WTC11 (cell line): Measurements from ENCODE around the gene TRIB2.

ENCODE experiments used
- AR ChIP-seq: fragments of 250-450 bp; sonication (Bioruptor Pico); IDR thresholded peaks from 2 replicates; pipeline ENCODE4 v1.9.0; 2021; ENCODE audit warnings: mild to moderate bottlenecking
- CBFB ChIP-seq: sonication (generic); formaldehyde crosslinking; IDR thresholded peaks from 2 replicates; pipeline ENCODE4 v1.8.1; 2022; ENCODE audit warnings: mild to moderate bottlenecking, low read depth, missing genetic modification reagents
- CREB1 ChIP-seq: sonication (generic); formaldehyde crosslinking; IDR thresholded peaks from 2 replicates; pipeline ENCODE4 v1.8.0; 2023; ENCODE audit warnings: mild to moderate bottlenecking, missing genetic modification reagents
- CREM ChIP-seq: sonication (generic); formaldehyde crosslinking; IDR thresholded peaks from 2 replicates; pipeline ENCODE4 v1.8.1; 2022; ENCODE audit warnings: mild to moderate bottlenecking, missing genetic modification reagents, moderate library complexity
- CTCF ChIP-seq: fragments of 200-600 bp; IDR thresholded peaks from 2 replicates; pipeline ENCODE4 v1.8.0; 2022; ENCODE audit warnings: antibody characterized with exemption
- FOXP1 ChIP-seq: sonication (generic); formaldehyde crosslinking; IDR thresholded peaks from 2 replicates; pipeline ENCODE4 v1.8.0; 2022; ENCODE audit warnings: missing genetic modification reagents, mild to moderate bottlenecking, moderate library complexity, borderline replicate concordance
- PRDM15 ChIP-seq: sonication (generic); formaldehyde crosslinking; IDR thresholded peaks from 2 replicates; pipeline ENCODE4 v1.8.0; 2022; ENCODE audit warnings: missing genetic modification reagents
- STAT6 ChIP-seq: sonication (generic); formaldehyde crosslinking; conservative IDR thresholded peaks from 2 replicates; pipeline ENCODE4 v1.8.1; 2023; ENCODE audit warnings: mild to moderate bottlenecking, low read depth, missing genetic modification reagents, moderate library complexity
- TEAD1 ChIP-seq: sonication (generic); formaldehyde crosslinking; IDR thresholded peaks from 2 replicates; pipeline ENCODE4 v1.8.0; 2022; ENCODE audit warnings: mild to moderate bottlenecking, missing genetic modification reagents
- USF1 ChIP-seq: sonication (generic); formaldehyde crosslinking; IDR thresholded peaks from 2 replicates; pipeline ENCODE4 v1.8.0; 2022; ENCODE audit warnings: mild to moderate bottlenecking, missing genetic modification reagents
- TF ChIP-seq, protein P1 (sequence below): sonication (generic); formaldehyde crosslinking; IDR thresholded peaks from 2 replicates; pipeline ENCODE4 v1.8.1; 2022; ENCODE audit warnings: low read depth, missing genetic modification reagents, borderline replicate concordance
- TF ChIP-seq, protein P2 (sequence below): sonication (generic); formaldehyde crosslinking; conservative IDR thresholded peaks from 2 replicates; pipeline ENCODE4 v1.8.1; 2022; ENCODE audit warnings: mild to moderate bottlenecking, missing genetic modification reagents
- TF ChIP-seq, protein P3 (sequence below): sonication (generic); formaldehyde crosslinking; IDR thresholded peaks from 2 replicates; pipeline ENCODE4 v1.8.1; 2023; ENCODE audit warnings: mild to moderate bottlenecking, moderate library complexity, missing genetic modification reagents
- TF ChIP-seq, protein P4 (sequence below): sonication (generic); formaldehyde crosslinking; IDR thresholded peaks from 2 replicates; pipeline ENCODE4 v1.8.1; 2022; ENCODE audit warnings: missing genetic modification reagents, borderline replicate concordance

- TF ChIP-seq CREB1 (CRISPR knock-in tag) = no peak
- no peak for TF ChIP-seq PRDM15 (CRISPR knock-in tag)
- no peak for TF ChIP-seq CTCF
- TF ChIP-seq, protein P1, sequence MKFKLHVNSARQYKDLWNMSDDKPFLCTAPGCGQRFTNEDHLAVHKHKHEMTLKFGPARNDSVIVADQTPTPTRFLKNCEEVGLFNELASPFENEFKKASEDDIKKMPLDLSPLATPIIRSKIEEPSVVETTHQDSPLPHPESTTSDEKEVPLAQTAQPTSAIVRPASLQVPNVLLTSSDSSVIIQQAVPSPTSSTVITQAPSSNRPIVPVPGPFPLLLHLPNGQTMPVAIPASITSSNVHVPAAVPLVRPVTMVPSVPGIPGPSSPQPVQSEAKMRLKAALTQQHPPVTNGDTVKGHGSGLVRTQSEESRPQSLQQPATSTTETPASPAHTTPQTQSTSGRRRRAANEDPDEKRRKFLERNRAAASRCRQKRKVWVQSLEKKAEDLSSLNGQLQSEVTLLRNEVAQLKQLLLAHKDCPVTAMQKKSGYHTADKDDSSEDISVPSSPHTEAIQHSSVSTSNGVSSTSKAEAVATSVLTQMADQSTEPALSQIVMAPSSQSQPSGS (CRISPR knock-in tag) = no peak
- TF ChIP-seq TEAD1 (CRISPR knock-in tag) = no peak
- TF ChIP-seq, protein P2, sequence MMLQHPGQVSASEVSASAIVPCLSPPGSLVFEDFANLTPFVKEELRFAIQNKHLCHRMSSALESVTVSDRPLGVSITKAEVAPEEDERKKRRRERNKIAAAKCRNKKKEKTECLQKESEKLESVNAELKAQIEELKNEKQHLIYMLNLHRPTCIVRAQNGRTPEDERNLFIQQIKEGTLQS (CRISPR knock-in tag) = no peak
- TF ChIP-seq AR (CRISPR knock-in tag) = no peak
- TF ChIP-seq CBFB (CRISPR knock-in tag) = no peak
- TF ChIP-seq, protein P3, sequence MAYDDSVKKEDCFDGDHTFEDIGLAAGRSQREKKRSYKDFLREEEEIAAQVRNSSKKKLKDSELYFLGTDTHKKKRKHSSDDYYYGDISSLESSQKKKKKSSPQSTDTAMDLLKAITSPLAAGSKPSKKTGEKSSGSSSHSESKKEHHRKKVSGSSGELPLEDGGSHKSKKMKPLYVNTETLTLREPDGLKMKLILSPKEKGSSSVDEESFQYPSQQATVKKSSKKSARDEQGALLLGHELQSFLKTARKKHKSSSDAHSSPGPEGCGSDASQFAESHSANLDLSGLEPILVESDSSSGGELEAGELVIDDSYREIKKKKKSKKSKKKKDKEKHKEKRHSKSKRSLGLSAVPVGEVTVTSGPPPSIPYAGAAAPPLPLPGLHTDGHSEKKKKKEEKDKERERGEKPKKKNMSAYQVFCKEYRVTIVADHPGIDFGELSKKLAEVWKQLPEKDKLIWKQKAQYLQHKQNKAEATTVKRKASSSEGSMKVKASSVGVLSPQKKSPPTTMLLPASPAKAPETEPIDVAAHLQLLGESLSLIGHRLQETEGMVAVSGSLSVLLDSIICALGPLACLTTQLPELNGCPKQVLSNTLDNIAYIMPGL (CRISPR knock-in tag) = no peak
- TF ChIP-seq, protein P4, sequence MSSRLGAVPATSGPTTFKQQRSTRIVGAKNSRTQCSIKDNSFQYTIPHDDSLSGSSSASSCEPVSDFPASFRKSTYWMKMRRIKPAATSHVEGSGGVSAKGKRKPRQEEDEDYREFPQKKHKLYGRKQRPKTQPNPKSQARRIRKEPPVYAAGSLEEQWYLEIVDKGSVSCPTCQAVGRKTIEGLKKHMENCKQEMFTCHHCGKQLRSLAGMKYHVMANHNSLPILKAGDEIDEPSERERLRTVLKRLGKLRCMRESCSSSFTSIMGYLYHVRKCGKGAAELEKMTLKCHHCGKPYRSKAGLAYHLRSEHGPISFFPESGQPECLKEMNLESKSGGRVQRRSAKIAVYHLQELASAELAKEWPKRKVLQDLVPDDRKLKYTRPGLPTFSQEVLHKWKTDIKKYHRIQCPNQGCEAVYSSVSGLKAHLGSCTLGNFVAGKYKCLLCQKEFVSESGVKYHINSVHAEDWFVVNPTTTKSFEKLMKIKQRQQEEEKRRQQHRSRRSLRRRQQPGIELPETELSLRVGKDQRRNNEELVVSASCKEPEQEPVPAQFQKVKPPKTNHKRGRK (CRISPR knock-in tag) = no peak
- TF ChIP-seq FOXP1 (CRISPR knock-in tag) = no peak
- TF ChIP-seq USF1 (CRISPR knock-in tag) = no peak
- no peak for TF ChIP-seq STAT6 (CRISPR knock-in tag)
- TF ChIP-seq CREM (CRISPR knock-in tag) = no peak
Measured at GRCh38 chr2:12682017-12682416, 34.7 kb upstream of the TRIB2 start.
